ENCODE data around the gene RHOD.

DNA sequence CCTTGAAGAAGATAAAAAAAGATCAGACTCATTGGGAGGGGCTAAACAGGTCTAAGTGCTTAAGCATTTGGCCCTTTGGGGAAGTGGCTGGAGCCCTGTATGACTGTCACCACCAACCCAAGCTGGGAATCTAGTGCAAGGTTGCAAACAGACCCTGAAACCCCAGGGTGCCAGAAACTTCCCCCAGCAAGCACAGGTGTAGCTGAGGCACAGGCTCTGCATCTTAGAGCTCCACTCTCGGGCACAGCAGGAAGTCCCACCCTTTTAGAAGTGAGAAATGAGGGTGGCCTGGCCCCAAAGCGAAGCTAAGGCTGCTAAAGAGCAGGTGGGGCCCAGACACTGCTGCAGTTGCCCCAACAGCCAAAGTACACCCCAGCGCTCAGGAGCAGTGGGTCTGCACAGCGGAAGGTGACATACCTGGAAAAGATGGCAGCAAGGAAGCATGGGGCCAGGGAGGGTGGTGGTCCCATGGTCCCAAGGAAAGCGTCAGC is 56.6 kb downstream of the RHOD start:
- no peak for TF ChIP-seq POLR2A (IDR thresholded peaks at IDR 0.05; ENCODE audit: control extremely low read depth in 1 of 2, low read depth in 2 of 2, low read length in 2 of 2)
- TF ChIP-seq, protein P1, sequence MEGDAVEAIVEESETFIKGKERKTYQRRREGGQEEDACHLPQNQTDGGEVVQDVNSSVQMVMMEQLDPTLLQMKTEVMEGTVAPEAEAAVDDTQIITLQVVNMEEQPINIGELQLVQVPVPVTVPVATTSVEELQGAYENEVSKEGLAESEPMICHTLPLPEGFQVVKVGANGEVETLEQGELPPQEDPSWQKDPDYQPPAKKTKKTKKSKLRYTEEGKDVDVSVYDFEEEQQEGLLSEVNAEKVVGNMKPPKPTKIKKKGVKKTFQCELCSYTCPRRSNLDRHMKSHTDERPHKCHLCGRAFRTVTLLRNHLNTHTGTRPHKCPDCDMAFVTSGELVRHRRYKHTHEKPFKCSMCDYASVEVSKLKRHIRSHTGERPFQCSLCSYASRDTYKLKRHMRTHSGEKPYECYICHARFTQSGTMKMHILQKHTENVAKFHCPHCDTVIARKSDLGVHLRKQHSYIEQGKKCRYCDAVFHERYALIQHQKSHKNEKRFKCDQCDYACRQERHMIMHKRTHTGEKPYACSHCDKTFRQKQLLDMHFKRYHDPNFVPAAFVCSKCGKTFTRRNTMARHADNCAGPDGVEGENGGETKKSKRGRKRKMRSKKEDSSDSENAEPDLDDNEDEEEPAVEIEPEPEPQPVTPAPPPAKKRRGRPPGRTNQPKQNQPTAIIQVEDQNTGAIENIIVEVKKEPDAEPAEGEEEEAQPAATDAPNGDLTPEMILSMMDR (IDR thresholded peaks at IDR 0.05; ENCODE audit: control extremely low read depth in 1 of 3, insufficient read depth in 1 of 3, low read depth in 1 of 3, low read length in 3 of 3), result no peak

Measured in H1 (cell line).